ENCODE measurements around the gene CCNQ. TPM values are rescaled to one million over a fixed set of nuclear protein-coding genes. Genes with fewer than 3 reads are reported as not detected.

The CCNQ gene
- total RNA-seq, 1 experiment from 2014 or later = 33.9 TPM

DNA sequence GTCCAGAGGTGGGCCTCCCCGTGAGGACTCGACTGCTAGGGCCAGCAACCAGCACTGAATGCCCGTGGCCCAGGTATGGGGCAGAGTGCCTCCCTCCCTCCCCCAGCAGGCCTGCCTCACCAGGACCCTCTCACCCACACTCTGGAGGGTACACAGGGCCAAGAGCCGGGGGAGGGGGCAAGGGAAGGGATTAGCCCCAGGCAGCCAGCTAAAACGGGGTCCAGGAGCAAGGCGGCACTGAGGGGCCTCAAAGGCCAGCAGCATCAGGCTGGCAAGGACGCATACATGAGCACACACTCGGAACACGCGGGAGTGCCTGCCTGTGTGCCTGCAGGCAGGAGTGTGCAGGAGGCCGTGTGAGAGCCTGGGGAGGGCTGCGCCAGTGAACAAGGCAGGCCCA, 29.7 kb upstream of the CCNQ start:
- Histone ChIP-seq H3K4me3 (no peak overlapping the region), H3K36me3 (ENCODE audit: low read depth) (no peaks in the 10 kb centered on the region), H4K20me1 (ENCODE audit: insufficient read depth) (no peaks in the 10 kb centered on the region), H3K79me2 (ENCODE audit: low read depth) (no peaks in the 10 kb centered on the region), H2AFZ (no peak overlapping the region), H3K27ac (no peak overlapping the region), H3K9me3 (ENCODE audit: insufficient read depth, low read depth) (no peaks in the 10 kb centered on the region), H3K4me1 (replicated peaks; ENCODE audit: insufficient read depth) (no peaks in the 10 kb centered on the region), H3K4me2 (no peak overlapping the region), H3K9me2 (ENCODE audit: insufficient read depth) (no peaks in the 10 kb centered on the region), H3F3A (ENCODE audit: insufficient read depth, low read depth) (no peaks in the 10 kb centered on the region), H3K27me3 (ENCODE audit: insufficient read depth, low read depth) (peaks cover 81% of the 10 kb centered on the region)
- no TSS peak for BruUV-seq (replicated peaks)
- intact Hi-C loops (cut with micrococcal nuclease; ENCODE audit: unreplicated experiment) = no loop called here
- ChIA-PET CTCF (no interaction called here), POLR2A (ENCODE audit: unreplicated experiment) (no interaction called here)
- no peak for DNase-seq
- no peak for TF ChIP-seq EZH2 (IDR thresholded peaks at IDR 0.05; ENCODE audit: low read depth)
- TF ChIP-seq, protein P1, sequence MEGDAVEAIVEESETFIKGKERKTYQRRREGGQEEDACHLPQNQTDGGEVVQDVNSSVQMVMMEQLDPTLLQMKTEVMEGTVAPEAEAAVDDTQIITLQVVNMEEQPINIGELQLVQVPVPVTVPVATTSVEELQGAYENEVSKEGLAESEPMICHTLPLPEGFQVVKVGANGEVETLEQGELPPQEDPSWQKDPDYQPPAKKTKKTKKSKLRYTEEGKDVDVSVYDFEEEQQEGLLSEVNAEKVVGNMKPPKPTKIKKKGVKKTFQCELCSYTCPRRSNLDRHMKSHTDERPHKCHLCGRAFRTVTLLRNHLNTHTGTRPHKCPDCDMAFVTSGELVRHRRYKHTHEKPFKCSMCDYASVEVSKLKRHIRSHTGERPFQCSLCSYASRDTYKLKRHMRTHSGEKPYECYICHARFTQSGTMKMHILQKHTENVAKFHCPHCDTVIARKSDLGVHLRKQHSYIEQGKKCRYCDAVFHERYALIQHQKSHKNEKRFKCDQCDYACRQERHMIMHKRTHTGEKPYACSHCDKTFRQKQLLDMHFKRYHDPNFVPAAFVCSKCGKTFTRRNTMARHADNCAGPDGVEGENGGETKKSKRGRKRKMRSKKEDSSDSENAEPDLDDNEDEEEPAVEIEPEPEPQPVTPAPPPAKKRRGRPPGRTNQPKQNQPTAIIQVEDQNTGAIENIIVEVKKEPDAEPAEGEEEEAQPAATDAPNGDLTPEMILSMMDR (conservative IDR thresholded peaks at IDR 0.05) = no peak

GRCh38 chrX:153628129-153628528, 29.2 kb upstream of the CCNQ start:
- intact Hi-C loops (cut with micrococcal nuclease; ENCODE audit: unreplicated experiment) = no loop called here
- Histone ChIP-seq H3K36me3 (ENCODE audit: low read depth) (no peaks in the 10 kb centered on the region), H3K4me1 (replicated peaks; ENCODE audit: insufficient read depth) (no peaks in the 10 kb centered on the region), H4K20me1 (ENCODE audit: insufficient read depth) (no peaks in the 10 kb centered on the region), H3K4me3 (no peak overlapping the region), H3K27me3 (ENCODE audit: insufficient read depth, low read depth) (peaks cover 85% of the 10 kb centered on the region), H3F3A (ENCODE audit: insufficient read depth, low read depth) (no peaks in the 10 kb centered on the region), H3K27ac (no peak overlapping the region), H3K9me2 (ENCODE audit: insufficient read depth) (no peaks in the 10 kb centered on the region), H3K9me3 (ENCODE audit: insufficient read depth, low read depth) (no peaks in the 10 kb centered on the region), H3K4me2 (no peak overlapping the region), H3K79me2 (ENCODE audit: low read depth) (no peaks in the 10 kb centered on the region), H2AFZ (no peak overlapping the region)
- TF ChIP-seq EZH2 (IDR thresholded peaks at IDR 0.05; ENCODE audit: low read depth) = no peak
- TF ChIP-seq, protein P1 (conservative IDR thresholded peaks at IDR 0.05) = no peak
- BruUV-seq (replicated peaks) = no TSS peak
- CTCF ChIA-PET = no interaction called here
- POLR2A ChIA-PET (ENCODE audit: unreplicated experiment) = no interaction called here
- no peak for DNase-seq

DNA sequence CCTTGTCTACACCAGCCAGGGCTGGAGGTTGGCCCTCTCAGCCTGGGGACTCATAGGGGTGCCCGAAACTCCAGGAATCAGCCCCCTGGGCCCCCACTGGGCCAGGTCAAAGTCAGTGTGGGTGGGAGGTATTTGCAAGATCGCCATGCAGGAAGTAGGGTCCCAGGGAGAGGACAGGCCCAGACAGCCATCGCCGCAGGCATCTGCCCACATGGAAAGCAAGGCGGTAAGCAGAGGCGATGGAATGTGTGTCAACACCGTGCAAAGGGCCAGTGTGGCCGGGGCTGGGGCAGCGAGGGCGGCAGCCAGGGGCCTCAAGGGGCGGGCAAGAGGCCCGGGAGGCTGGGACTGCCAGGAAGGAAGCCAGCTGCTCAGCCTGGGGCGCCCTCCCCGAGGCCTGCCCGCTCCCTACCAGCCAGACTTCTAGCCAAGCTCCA, 28.8 kb upstream of the CCNQ start:
- Histone ChIP-seq H3K27me3 (ENCODE audit: insufficient read depth, low read depth) (peaks cover 86% of the 10 kb centered on the region), H3K27ac (no peak overlapping the region), H3K4me3 (no peak overlapping the region), H2AFZ (no peak overlapping the region), H3K4me1 (replicated peaks; ENCODE audit: insufficient read depth) (no peaks in the 10 kb centered on the region), H3K79me2 (ENCODE audit: low read depth) (no peaks in the 10 kb centered on the region), H3K9me3 (ENCODE audit: insufficient read depth, low read depth) (no peaks in the 10 kb centered on the region), H4K20me1 (ENCODE audit: insufficient read depth) (no peaks in the 10 kb centered on the region), H3F3A (ENCODE audit: insufficient read depth, low read depth) (no peaks in the 10 kb centered on the region), H3K36me3 (ENCODE audit: low read depth) (no peaks in the 10 kb centered on the region), H3K4me2 (no peak overlapping the region), H3K9me2 (ENCODE audit: insufficient read depth) (no peaks in the 10 kb centered on the region)
- no peak for DNase-seq
- ChIA-PET POLR2A (ENCODE audit: unreplicated experiment) (no interaction called here), CTCF (no interaction called here)
- intact Hi-C loops (cut with micrococcal nuclease; ENCODE audit: unreplicated experiment) = no loop called here
- TF ChIP-seq EZH2 (IDR thresholded peaks at IDR 0.05; ENCODE audit: low read depth) = no peak
- TF ChIP-seq, protein P1 (conservative IDR thresholded peaks at IDR 0.05) = no peak
- no TSS peak for BruUV-seq (replicated peaks)
